IPS DF 4.7 (cell line): ENCODE data around the gene AKR1C2.
"Not testable (repeated sequence)": the region's sequence is repeated elsewhere in the genome, so short reads cannot be mapped to it uniquely, and the experiment has no call there.

Experiments
- DNase-seq: peaks from one replicate; pipeline ENCODE4 v3.0.0-alpha.2; 2013; ENCODE audit warnings: low spot score; ENCODE audit errors: extremely low read depth

The AKR1C2 gene

GRCh38 chr10:4961558-4961957 is 42.1 kb downstream of the AKR1C2 start:
- not testable (repeated sequence) for DNase-seq

GRCh38 chr10:4956955-4957645 is 46.6 kb downstream of the AKR1C2 start:
- DNase-seq = not testable (repeated sequence)

- DNase-seq = not testable (repeated sequence)
Observed at GRCh38 chr10:4956088-4956487, 47.6 kb downstream of the AKR1C2 start.

- DNase-seq = no peak
Observed at GRCh38 chr10:4953405-4953804, 50.3 kb downstream of the AKR1C2 start.

- DNase-seq = not testable (repeated sequence)
Observed at GRCh38 chr10:4951512-4952162, 52.0 kb downstream of the AKR1C2 start.

- DNase-seq = no peak
Observed at GRCh38 chr10:4947635-4948596, 55.7 kb downstream of the AKR1C2 start.

GRCh38 chr10:4947039-4947634 is 56.5 kb downstream of the AKR1C2 start:
- DNase-seq = no peak

GRCh38 chr10:4945766-4946717 is 57.6 kb downstream of the AKR1C2 start:
- no peak for DNase-seq

GRCh38 chr10:4944841-4945240 is 58.8 kb downstream of the AKR1C2 start:
- DNase-seq = peak; percentile 33

- no peak for DNase-seq
Observed at GRCh38 chr10:4943821-4944220, 59.8 kb downstream of the AKR1C2 start.

GRCh38 chr10:4943416-4943815 is 60.2 kb downstream of the AKR1C2 start:
- DNase-seq = not testable (repeated sequence)

GRCh38 chr10:4942931-4943330 is 60.7 kb downstream of the AKR1C2 start:
- not testable (repeated sequence) for DNase-seq

GRCh38 chr10:4941540-4942330 is 61.9 kb downstream of the AKR1C2 start:
- no peak for DNase-seq

- DNase-seq = not testable (repeated sequence)
Observed at GRCh38 chr10:4940909-4941308, 62.7 kb downstream of the AKR1C2 start.

- not testable (repeated sequence) for DNase-seq
Observed at GRCh38 chr10:4940073-4940428, 63.6 kb downstream of the AKR1C2 start.

GRCh38 chr10:4939224-4940072 is 64.2 kb downstream of the AKR1C2 start:
- no peak for DNase-seq
